Measurements from ENCODE around the gene ATP6V1G3. TPM values are rescaled to one million over a fixed set of nuclear protein-coding genes. Genes with fewer than 3 reads are reported as not detected.

Gene ATP6V1G3
- total and polyA plus RNA-seq, 8 donors: not detected

DNA sequence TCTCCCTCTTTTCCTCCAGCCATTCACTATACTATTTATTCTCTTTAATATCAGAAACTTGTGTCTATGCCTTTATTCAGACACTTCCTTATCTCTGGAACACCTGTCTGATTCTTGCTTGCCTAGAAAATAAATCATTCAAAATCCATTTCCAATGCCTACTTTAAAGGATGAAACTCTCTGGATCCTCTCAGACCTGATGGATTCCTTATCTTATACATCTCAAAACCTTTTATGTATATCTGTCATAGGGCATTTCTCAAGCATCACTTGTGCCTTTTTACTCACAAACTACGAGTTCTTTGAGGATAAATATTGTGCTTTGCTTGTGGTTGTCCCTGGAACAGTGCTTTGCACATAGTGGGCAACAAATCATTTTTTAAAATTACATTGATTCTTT, 3.8 kb upstream of the ATP6V1G3 start:
- ATAC-seq: no peak
- intact Hi-C loops (cut with DNase I): no loop called here
- H3K9me3 ChIP-seq: no peaks in the 10 kb centered on the region
- H3K27ac ChIP-seq: no peak overlapping the region
- no peaks in the 10 kb centered on the region for H3K4me1 ChIP-seq
- H3K36me3 ChIP-seq: no peaks in the 10 kb centered on the region
- DNase-seq: no peak
- H3K4me3 ChIP-seq: no peak overlapping the region
- WGBS, 2 donors: 34 to 47% methylated on average over 1 of the region's 1 CpG
- H3K27me3 ChIP-seq: no peaks in the 10 kb centered on the region
- FAIRE-seq: no peak
- TF ChIP-seq, protein P1, sequence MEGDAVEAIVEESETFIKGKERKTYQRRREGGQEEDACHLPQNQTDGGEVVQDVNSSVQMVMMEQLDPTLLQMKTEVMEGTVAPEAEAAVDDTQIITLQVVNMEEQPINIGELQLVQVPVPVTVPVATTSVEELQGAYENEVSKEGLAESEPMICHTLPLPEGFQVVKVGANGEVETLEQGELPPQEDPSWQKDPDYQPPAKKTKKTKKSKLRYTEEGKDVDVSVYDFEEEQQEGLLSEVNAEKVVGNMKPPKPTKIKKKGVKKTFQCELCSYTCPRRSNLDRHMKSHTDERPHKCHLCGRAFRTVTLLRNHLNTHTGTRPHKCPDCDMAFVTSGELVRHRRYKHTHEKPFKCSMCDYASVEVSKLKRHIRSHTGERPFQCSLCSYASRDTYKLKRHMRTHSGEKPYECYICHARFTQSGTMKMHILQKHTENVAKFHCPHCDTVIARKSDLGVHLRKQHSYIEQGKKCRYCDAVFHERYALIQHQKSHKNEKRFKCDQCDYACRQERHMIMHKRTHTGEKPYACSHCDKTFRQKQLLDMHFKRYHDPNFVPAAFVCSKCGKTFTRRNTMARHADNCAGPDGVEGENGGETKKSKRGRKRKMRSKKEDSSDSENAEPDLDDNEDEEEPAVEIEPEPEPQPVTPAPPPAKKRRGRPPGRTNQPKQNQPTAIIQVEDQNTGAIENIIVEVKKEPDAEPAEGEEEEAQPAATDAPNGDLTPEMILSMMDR (IDR thresholded peaks at IDR 0.05): no peak

DNA sequence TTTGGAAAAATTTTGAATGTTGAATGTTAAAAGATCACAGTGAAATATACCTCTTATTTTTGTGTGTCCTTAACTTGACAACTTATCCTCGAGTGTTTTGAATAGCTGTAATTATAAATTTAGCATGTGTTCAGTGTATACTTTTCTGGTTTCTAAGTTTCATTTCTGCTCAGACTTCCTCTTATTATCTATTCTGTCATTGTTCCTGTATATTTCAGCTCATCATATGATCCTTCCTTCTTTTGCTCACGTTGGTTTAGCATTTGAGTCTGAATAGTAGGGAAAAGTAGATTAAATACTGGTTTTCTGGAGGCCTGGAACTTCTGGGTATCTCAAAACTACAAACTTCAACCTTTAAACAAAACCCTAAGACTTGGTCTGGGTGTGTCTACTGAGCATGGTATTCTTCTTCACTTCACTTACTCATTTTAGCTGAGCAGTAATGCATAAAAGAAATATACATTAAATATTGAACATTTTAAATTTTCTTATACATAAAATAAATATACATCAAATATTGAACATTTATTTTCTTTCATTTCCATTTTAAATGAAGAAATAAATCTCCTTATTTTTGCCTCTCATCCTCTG, 3.3 kb upstream of the ATP6V1G3 start:
- H3K27ac ChIP-seq: no peak overlapping the region
- 51 to 63% methylated on average over 2 of the region's 2 CpGs for WGBS, 2 donors
- H3K27me3 ChIP-seq: no peaks in the 10 kb centered on the region
- no peaks in the 10 kb centered on the region for H3K9me3 ChIP-seq
- FAIRE-seq: no peak
- intact Hi-C loops (cut with DNase I): no loop called here
- ATAC-seq: peak in 2 of 4 donors; percentile 27 to 42
- H3K36me3 ChIP-seq: no peaks in the 10 kb centered on the region
- TF ChIP-seq, protein P1 (IDR thresholded peaks at IDR 0.05): no peak
- no peak for DNase-seq
- no peak overlapping the region for H3K4me3 ChIP-seq
- no peaks in the 10 kb centered on the region for H3K4me1 ChIP-seq

DNA sequence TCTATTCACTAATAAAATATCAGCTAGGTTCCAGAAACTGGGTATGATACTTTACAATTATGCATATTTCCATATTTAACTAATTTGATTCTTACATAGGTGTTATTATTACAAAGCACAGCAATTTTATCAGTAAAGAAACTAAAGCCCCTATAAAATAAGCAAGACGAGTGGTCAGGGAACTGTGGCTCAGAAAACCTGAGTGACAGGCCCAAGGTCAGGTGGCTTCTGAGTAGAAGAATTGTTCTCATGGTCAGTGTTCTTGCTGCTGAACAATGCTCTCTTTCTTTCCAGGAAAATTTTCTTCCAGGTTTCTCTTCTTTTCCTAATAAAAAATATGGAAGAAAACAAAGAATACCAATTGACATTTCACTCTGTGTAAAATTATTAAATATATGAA, 2.2 kb upstream of the ATP6V1G3 start:
- intact Hi-C loops (cut with DNase I): no loop called here
- no peak for DNase-seq
- WGBS, 2 donors: 21 to 32% methylated on average over 1 of the region's 1 CpG
- H3K27ac ChIP-seq: no peak overlapping the region
- H3K9me3 ChIP-seq: no peaks in the 10 kb centered on the region
- H3K27me3 ChIP-seq: no peaks in the 10 kb centered on the region
- H3K4me1 ChIP-seq: no peaks in the 10 kb centered on the region
- ATAC-seq: no peak
- TF ChIP-seq, protein P1 (IDR thresholded peaks at IDR 0.05): no peak
- no peaks in the 10 kb centered on the region for H3K36me3 ChIP-seq
- H3K4me3 ChIP-seq: no peak overlapping the region
- FAIRE-seq: no peak

DNA sequence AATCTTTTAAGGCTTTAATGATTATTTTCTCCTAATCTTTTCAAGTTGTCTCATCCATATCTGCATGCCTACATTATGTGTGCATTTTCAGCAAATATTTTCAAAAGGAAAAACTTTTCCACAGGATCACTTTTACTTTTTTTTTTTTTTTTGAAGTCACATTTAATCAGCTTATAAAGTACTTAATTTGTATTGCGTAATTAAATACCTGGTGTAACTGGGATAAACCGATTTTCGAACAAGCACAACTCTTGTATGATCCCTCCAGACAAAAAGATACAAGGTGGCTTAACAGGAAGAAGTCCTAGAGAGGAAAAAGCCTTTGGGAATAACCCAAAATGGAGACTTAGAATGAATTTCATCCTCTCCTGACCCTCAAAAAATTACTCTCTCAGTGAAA, 1.3 kb upstream of the ATP6V1G3 start:
- DNase-seq (no peak), FAIRE-seq (no peak), ATAC-seq (no peak)
- TF ChIP-seq, protein P1 (IDR thresholded peaks at IDR 0.05): no peak
- Histone ChIP-seq H3K27ac (no peak overlapping the region), H3K4me1 (no peaks in the 10 kb centered on the region), H3K9me3 (no peaks in the 10 kb centered on the region), H3K27me3 (no peaks in the 10 kb centered on the region), H3K36me3 (no peaks in the 10 kb centered on the region), H3K4me3 (no peak overlapping the region)
- intact Hi-C loops (cut with DNase I): no loop called here
- WGBS, 2 donors: 81 to 85% methylated on average over 3 of the region's 3 CpGs

DNA sequence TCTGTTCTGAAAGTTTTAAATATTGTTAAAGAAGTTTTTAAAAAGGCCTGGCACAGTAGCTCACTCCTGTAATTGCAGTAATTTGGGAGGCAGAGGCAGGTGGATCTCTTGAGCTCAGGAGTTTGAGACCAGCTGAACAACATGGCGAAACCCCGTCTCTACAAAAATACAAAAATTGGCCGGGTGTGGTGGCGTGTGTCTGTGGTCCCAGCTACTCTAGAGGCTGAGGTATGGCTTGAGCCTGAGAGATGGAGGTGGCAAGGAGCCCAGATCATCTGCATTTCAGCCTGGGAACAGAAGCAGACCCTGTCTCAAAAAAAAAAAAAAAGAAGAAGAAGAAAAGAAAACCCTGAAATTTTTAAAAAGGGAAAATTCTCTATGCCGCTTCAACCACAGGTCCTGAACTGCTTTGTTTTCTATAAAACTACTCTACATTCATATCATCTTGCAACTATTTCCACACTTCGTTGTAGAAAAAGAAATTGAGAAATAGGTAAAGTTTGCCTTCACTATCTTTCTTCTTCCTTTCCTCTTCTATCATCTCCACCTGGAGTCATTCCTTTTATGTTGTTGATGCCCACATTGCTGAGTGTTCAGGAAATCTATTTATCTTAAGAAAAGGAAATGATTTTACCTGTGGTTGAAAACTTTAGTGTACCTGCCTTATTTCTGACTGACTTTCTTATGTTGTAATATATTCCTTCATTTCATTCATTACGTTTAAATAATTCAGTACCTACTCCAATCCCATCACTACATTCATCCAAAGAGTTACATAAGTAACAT, 1.7 kb downstream of the ATP6V1G3 start:
- no peak for ATAC-seq
- TF ChIP-seq, protein P1 (IDR thresholded peaks at IDR 0.05): no peak
- Histone ChIP-seq H3K9me3 (no peaks in the 10 kb centered on the region), H3K4me1 (no peaks in the 10 kb centered on the region), H3K27me3 (no peaks in the 10 kb centered on the region), H3K27ac (no peak overlapping the region), H3K36me3 (no peaks in the 10 kb centered on the region), H3K4me3 (no peak overlapping the region)
- 83 to 91% methylated on average over 7 of the region's 7 CpGs for whole genome bisulfite sequencing, 2 donors
- intact Hi-C loops (cut with DNase I): no loop called here
- no peak for DNase-seq
- no peak for FAIRE-seq
